HepG2 (cell line): ENCODE results near the gene SEPHS1. TPM values are rescaled to one million over a fixed set of nuclear protein-coding genes. Genes with fewer than 3 reads are reported as not detected.

ENCODE experiments used
- ATF6 ChIP-seq: sonication (generic); formaldehyde crosslinking; conservative IDR thresholded peaks from 2 replicates; pipeline ENCODE4 v1.4.0; 2020; ENCODE audit warnings: missing genetic modification reagents
- FOXA3 ChIP-seq: IDR thresholded peaks from 2 replicates; pipeline ENCODE4 v1.6.1; 2016; ENCODE audit warnings: missing genetic modification reagents, missing compliant biosample characterization
- HNRNPH1 ChIP-seq: fragments of 200-400 bp; formaldehyde crosslinking; optimal IDR thresholded peaks from 2 replicates; pipeline ENCODE3; 2017; ENCODE audit warnings: mild to moderate bottlenecking, low read depth, low read length
- KDM3A ChIP-seq: IDR thresholded peaks from 2 replicates; pipeline ENCODE4 v1.6.1; 2018; ENCODE audit warnings: low read depth, missing compliant biosample characterization
- KLF12 ChIP-seq: sonication (generic); formaldehyde crosslinking; IDR thresholded peaks from 2 replicates; pipeline ENCODE4 v1.4.0; 2020; ENCODE audit warnings: missing genetic modification reagents, borderline replicate concordance
- KLF15 ChIP-seq: sonication (generic); formaldehyde crosslinking; IDR thresholded peaks from 2 replicates; pipeline ENCODE4 v1.8.1; 2023; ENCODE audit warnings: borderline replicate concordance, mild to moderate bottlenecking, inconsistent platforms, missing genetic modification reagents, mixed read lengths
- NPAS2 ChIP-seq: sonication (generic); formaldehyde crosslinking; IDR thresholded peaks from 2 replicates; pipeline ENCODE4 v1.8.0; 2022; ENCODE audit warnings: mild to moderate bottlenecking, missing genetic modification reagents, borderline replicate concordance
- NR3C1 ChIP-seq: sonication (generic); formaldehyde crosslinking; IDR thresholded peaks from 2 replicates; pipeline ENCODE4 v1.4.0; 2020; ENCODE audit warnings: missing genetic modification reagents
- PAXIP1 ChIP-seq: sonication (generic); formaldehyde crosslinking; conservative IDR thresholded peaks from 2 replicates; pipeline ENCODE4 v1.4.0; 2020; ENCODE audit warnings: mild to moderate bottlenecking, missing genetic modification reagents, moderate library complexity
- RAD21 ChIP-seq: fragments of 450-650 bp; formaldehyde crosslinking; IDR thresholded peaks from 2 replicates; pipeline ENCODE4 v1.5.0; 2020; ENCODE audit warnings: mild to moderate bottlenecking
- ZFP1 ChIP-seq: IDR thresholded peaks from 2 replicates; pipeline ENCODE4 v1.6.1; 2016
- ZNF138 ChIP-seq: sonication (generic); formaldehyde crosslinking; IDR thresholded peaks from 2 replicates; pipeline ENCODE4 v1.5.0; 2020; ENCODE audit warnings: mild to moderate bottlenecking, low read depth, missing genetic modification reagents
- ZNF660 ChIP-seq: sonication (generic); formaldehyde crosslinking; IDR thresholded peaks from 2 replicates; pipeline ENCODE4 v1.5.1; 2020; ENCODE audit warnings: mild to moderate bottlenecking, low read depth, missing genetic modification reagents, borderline replicate concordance
- ZNF761 ChIP-seq: sonication (generic); formaldehyde crosslinking; conservative IDR thresholded peaks from 2 replicates; pipeline ENCODE4 v1.4.0; 2020; ENCODE audit warnings: mild to moderate bottlenecking, missing genetic modification reagents
- polyA plus RNA-seq, 8 experiments: library from polyadenylated mRNA; depleted of rRNA in 3 of 8; stranded (reverse) in 7 of 8; unstranded in 1 of 8; fragments of >200 nt; fragmentation: Illumina TruSeq in 4 of 8; extraction: Trizol in 4 of 8; gene quantifications; 2 replicates each; pipeline versions ENCODE4 v1.2.1 to v1.2.3, GENCODE V29; 2011 to 2016; ENCODE audit warnings: low read depth in 4 of 8, missing spikeins in 1 of 8, mixed read lengths in 1 of 8; ENCODE audit not compliant: insufficient read depth in 1 of 8
- total RNA-seq, 5 experiments: library from RNA; depleted of rRNA; stranded (reverse); fragments of >200 nt; fragmentation: Illumina TruSeq; extraction: Trizol; gene quantifications; 2 replicates each; pipeline ENCODE4 v1.2.3, GENCODE V29; 2016; ENCODE audit warnings: low read depth in 1 of 5
- TF ChIP-seq, protein P1 (sequence below): sonication (generic); formaldehyde crosslinking; IDR thresholded peaks from 2 replicates; pipeline ENCODE4 v1.9.0; 2022; ENCODE audit warnings: missing genetic modification reagents, mild to moderate bottlenecking, borderline replicate concordance
- TF ChIP-seq, protein P2 (sequence below): sonication (generic); formaldehyde crosslinking; IDR thresholded peaks from 2 replicates; pipeline ENCODE4 v1.5.1; 2020; ENCODE audit warnings: mild to moderate bottlenecking, missing genetic modification reagents, moderate library complexity

Gene SEPHS1
- total and polyA plus RNA-seq, 2 of the 13 experiments (the other 11 are each of a cell fraction or from before 2014, with no cell fraction given) = 57.8 to 61.5 TPM

GRCh38 chr10:13352519-13352918, 4.4 kb upstream of the SEPHS1 start (continued):
- TF ChIP-seq ATF6 (CRISPR knock-in tag) = no peak
- TF ChIP-seq KLF15 (CRISPR knock-in tag) = no peak
- no peak for TF ChIP-seq ZNF660 (CRISPR knock-in tag)
- TF ChIP-seq PAXIP1 (CRISPR knock-in tag) = no peak
- no peak for TF ChIP-seq KDM3A (CRISPR knock-in tag)
- no peak for TF ChIP-seq ZNF138
- no peak for TF ChIP-seq ZNF761 (CRISPR knock-in tag)
- no peak for TF ChIP-seq FOXA3 (CRISPR knock-in tag)
- TF ChIP-seq, protein P1, sequence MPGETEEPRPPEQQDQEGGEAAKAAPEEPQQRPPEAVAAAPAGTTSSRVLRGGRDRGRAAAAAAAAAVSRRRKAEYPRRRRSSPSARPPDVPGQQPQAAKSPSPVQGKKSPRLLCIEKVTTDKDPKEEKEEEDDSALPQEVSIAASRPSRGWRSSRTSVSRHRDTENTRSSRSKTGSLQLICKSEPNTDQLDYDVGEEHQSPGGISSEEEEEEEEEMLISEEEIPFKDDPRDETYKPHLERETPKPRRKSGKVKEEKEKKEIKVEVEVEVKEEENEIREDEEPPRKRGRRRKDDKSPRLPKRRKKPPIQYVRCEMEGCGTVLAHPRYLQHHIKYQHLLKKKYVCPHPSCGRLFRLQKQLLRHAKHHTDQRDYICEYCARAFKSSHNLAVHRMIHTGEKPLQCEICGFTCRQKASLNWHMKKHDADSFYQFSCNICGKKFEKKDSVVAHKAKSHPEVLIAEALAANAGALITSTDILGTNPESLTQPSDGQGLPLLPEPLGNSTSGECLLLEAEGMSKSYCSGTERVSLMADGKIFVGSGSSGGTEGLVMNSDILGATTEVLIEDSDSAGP (CRISPR knock-in tag) = no peak
- TF ChIP-seq, protein P2, sequence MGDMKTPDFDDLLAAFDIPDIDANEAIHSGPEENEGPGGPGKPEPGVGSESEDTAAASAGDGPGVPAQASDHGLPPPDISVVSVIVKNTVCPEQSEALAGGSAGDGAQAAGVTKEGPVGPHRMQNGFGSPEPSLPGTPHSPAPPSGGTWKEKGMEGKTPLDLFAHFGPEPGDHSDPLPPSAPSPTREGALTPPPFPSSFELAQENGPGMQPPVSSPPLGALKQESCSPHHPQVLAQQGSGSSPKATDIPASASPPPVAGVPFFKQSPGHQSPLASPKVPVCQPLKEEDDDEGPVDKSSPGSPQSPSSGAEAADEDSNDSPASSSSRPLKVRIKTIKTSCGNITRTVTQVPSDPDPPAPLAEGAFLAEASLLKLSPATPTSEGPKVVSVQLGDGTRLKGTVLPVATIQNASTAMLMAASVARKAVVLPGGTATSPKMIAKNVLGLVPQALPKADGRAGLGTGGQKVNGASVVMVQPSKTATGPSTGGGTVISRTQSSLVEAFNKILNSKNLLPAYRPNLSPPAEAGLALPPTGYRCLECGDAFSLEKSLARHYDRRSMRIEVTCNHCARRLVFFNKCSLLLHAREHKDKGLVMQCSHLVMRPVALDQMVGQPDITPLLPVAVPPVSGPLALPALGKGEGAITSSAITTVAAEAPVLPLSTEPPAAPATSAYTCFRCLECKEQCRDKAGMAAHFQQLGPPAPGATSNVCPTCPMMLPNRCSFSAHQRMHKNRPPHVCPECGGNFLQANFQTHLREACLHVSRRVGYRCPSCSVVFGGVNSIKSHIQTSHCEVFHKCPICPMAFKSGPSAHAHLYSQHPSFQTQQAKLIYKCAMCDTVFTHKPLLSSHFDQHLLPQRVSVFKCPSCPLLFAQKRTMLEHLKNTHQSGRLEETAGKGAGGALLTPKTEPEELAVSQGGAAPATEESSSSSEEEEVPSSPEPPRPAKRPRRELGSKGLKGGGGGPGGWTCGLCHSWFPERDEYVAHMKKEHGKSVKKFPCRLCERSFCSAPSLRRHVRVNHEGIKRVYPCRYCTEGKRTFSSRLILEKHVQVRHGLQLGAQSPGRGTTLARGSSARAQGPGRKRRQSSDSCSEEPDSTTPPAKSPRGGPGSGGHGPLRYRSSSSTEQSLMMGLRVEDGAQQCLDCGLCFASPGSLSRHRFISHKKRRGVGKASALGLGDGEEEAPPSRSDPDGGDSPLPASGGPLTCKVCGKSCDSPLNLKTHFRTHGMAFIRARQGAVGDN (CRISPR knock-in tag) = no peak
- TF ChIP-seq ZFP1 (CRISPR knock-in tag) = no peak
- no peak for TF ChIP-seq NR3C1 (CRISPR knock-in tag)
- no peak for TF ChIP-seq KLF12 (CRISPR knock-in tag)
- no peak for TF ChIP-seq NPAS2 (CRISPR knock-in tag)
- no peak for TF ChIP-seq HNRNPH1
- TF ChIP-seq RAD21 (CRISPR knock-in tag) = peak; percentile 33; the same call in 1 of the 2 replicates
